Esophagus mucosa (tissue), 1 donor: ENCODE measurements around the gene PMAIP1. TPM values are rescaled to one million over a fixed set of nuclear protein-coding genes. Genes with fewer than 3 reads are reported as not detected.
"Not testable (repeated sequence)": the region's sequence is repeated elsewhere in the genome, so short reads cannot be mapped to it uniquely, and the experiment has no call there.

Experiments
- ATAC-seq: fragments of 200-7000 bp; cut with Tn5 transposase; one replicate; pipeline ENCODE4 v1.9.1; 2020
- total RNA-seq: library from RNA; stranded (reverse); gene quantifications from one replicate; pipeline ENCODE4 v1.2.4, GENCODE V29; 2023
- donor health status: DM: yes; HTN: yes; CAD: no.

The PMAIP1 gene
- total RNA-seq, result 11.6 TPM

DNA sequence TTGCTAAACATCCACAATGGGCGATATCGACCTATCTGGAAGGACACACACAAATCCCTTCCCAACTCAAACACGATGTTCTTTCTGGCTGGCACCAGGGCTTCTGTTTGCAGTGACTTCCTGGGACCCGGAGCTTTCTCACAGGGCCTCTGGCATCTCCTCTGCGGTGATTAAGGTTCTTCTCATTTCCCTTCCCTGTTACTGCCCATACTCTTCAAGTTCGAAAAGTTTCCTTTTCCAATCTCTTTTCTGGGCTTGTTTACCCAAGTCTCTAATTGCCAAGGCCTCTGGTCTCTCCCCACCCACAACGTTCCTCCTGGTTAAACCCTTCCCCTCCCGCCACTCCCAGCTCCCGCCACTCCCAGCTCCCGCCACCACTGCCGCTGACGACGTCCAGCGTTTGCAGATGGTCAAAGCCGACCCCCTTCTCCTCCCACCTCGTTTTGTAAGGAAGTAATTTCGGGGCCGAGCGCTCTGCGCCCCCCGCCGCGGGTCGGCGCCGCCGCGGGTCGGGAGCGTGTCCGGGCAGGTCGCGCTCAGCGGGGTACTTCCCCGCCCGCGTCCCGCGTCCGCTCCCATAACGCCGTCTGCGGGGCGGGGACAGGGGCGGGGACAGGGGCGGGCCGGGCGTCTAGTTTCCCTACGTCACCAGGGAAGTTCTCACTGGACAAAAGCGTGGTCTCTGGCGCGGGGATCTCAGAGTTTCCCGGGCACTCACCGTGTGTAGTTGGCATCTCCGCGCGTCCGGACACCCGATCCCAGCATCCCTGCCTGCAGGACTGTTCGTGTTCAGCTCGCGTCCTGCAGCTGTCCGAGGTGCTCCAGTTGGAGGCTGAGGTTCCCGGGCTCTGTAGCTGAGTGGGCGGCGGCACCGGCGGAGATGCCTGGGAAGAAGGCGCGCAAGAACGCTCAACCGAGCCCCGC is at the start of gene PMAIP1:
TSS of gene PMAIP1 (plus strand) at position 699 of the 924 bp plus-strand sequence. CDS start at position 881, 182 bp downstream.
- ATAC-seq, result peak; percentile 96

- no peak for ATAC-seq
These were observed 47.9 kb upstream of the PMAIP1 start for GRCh38 chr18:59851784-59852399.

DNA sequence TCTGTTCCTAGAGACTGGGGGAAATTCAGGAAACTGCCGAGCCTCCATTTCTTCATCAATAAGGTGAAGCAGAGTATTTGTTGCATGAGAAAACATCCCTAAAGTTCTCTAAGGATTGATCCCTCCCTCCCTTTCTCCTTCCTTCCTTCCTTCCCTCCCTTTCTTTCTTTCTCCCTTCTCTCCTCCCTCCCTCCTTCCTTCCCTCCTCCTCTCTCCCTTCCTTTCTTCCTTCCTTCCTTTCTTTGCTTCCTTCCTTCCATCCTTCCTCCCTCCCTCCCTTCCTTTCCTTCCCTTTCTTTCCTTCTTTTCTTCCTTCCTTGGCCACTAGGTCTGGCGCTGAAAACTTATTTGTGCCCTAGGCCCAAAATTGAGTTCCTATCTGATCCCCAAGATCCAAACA is 47.2 kb upstream of the PMAIP1 start:
- ATAC-seq, result no peak

DNA sequence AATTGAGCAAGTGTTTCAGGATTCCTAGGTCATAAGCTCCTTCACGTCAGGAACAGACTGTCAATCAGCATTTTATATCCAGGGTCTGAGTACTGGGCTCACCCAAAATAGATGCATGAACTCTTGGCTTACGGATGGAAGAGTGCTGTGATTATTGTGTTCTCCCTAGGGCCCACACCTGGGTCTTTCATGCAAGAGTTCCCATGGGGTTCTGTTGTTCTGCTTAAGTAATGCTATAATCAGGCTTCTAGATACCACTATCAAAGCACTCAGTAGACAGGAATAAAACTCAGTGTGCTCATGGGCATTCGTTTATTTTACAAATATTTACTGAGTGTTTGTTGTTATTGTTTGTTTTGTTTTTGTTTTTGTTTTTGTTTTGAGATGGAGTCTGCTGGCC is 46.4 kb upstream of the PMAIP1 start:
- ATAC-seq, result no peak

DNA sequence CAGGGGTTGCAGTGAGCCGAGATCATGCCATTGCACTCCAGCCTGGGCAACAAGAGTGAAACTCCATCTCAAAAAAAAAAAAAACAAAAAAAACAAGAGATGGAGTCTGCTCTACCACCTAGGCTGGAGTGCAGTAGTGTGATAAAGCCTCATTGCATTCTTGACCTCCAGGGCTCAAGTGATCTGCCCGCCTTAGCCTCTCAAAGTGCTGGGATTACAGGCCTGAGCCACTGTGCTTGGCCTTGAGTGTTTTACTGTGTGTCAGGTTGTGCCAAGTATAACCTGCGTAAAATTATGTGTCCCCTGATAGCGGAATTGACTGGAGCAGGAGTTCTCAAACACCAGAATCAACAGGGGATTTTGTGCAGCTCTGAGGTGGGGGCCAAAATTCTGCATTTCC is 45.8 kb upstream of the PMAIP1 start:
- not testable (repeated sequence) for ATAC-seq

GRCh38 chr18:59861009-59861408 is 38.8 kb upstream of the PMAIP1 start:
- ATAC-seq, result no peak

DNA sequence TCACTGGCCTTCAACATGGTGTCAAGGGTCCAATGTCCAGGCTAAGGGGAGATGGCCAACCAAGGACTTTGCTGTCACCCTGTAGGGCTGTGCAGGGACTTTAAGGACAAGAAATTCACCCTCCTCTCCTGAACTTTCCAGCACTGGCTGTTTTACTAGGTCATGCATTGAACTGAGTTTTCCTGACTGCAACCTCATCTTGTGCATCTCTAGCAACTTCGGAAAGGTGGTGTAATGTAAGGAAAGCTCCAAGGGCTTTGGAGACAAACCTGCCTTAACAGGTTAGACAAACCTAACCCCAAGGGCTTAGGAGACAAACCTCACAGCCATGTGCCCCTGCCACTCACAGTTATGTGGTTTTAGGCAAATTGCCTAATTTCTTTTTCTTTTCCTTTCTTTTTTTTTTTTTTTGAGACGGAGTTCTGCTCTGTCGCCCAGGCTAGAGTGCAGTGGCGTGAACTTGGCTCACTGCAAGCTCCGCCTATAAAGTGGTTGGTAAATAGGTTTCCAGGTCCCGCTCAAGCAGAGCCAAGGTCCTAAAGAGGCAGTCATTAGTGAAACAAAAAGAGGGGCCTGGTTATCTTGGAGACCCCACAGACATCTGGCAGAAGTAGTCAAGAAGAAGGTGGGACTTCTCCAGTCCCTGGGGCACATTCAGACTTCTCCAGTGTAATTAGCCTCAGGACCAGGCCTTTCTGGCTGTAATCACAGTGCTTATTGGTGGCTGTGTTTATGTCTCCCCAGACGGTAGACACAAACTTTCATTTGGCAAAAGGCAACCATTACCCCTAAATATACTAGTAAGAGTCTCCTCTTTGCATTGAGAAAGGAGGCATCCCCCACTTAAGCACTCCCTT is 37.6 kb upstream of the PMAIP1 start:
- ATAC-seq, result peak; percentile 96

- no peak for ATAC-seq
These were observed 34.4 kb upstream of the PMAIP1 start for GRCh38 chr18:59865241-59865986.

DNA sequence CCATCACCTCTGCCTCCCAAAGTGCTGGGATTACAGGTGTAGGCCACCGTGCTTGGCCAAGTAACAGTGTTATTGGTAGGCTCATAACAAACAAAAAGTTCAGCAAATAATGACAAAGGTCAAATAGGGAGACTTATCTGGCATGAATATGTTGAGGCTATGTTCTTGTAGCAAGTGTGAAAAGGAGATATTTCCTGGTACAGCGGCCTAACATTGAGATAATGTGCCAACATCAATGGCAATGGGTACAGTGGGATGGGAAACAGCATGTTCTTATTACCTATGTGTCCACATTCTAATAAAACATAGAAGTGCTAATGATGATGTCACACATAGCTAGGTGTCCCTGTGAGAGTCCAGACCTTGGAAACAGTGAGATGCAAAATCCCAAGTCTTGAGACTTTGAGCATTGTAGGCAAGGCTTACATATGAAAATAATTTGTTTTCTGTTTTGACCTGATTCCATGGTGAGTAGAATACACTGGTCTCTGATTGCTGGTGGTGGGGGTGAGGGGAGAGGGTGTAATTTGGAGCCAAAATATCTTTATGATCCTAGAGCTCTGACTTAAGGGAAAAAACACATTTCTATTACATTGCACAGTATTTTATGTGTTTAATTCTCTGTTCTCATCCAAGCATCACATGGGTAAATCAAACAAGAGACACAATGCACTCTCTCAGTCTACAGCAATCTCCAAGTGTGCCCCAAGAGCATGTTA is 33.1 kb upstream of the PMAIP1 start:
- no peak for ATAC-seq

- no peak for ATAC-seq
These were observed 32.3 kb upstream of the PMAIP1 start for GRCh38 chr18:59867337-59868104.

- no peak for ATAC-seq
These were observed 29.1 kb upstream of the PMAIP1 start for GRCh38 chr18:59870623-59871130.

GRCh38 chr18:59871711-59872362 is 28.0 kb upstream of the PMAIP1 start:
- no peak for ATAC-seq

DNA sequence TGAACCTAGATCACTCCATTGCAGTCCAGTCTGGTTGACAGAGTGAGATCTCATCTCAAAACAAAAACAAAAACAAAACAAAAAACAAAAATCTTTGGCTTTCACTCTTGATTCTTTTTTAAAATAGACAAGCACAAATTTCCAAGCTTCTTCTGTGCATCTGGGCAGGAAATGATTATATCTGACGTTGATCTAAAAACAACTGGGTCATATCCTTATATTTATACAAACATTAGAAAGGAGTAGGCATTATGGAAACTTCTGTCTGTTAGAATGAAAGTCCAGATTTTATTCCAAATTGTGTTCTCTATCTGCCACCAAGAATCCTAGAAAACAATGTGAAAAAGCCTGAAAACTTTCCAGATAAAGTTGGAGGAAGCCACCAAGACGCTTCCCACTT is 26.2 kb upstream of the PMAIP1 start:
- no peak for ATAC-seq

DNA sequence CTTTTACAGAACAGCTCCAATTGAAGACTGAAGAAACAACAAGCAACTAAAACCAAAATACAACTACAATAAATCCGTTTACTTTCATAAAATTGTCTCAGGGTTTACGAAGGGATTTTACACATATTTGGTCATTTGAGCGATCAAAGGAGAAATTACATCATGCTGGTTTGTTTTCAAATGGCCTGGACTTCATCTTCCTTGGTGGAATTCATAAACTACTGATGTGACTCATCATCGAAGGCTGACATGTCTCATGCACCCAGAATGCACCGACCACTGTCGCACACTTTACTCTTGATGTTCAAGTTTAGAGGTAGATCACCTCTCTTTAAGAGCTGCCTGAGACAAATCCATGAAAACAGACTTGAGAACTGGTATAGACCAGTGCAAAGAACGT is 25.6 kb upstream of the PMAIP1 start:
- no peak for ATAC-seq

- ATAC-seq, result no peak
These were observed 23.5 kb upstream of the PMAIP1 start for GRCh38 chr18:59876310-59876626.

DNA sequence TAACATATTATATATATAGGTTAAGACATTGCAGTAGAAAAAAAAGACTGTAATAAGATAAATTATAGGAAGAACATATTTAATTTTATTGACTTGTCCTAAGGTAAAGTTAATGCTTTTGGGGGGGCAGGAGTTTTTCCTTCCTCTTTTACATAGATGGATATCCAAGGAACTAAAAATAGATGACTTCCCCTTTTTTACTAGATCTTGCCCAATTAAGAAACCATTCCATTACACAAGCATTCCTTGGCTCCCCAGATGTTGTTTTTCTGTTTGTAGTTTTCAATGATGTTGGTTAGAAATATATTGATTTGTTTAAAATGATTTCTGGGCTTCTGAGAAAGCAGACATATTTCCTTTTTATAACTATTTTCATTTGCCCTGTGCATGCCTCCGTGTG is 22.4 kb upstream of the PMAIP1 start:
- no peak for ATAC-seq

- no peak for ATAC-seq
These were observed 21.2 kb upstream of the PMAIP1 start for GRCh38 chr18:59878644-59879043.

DNA sequence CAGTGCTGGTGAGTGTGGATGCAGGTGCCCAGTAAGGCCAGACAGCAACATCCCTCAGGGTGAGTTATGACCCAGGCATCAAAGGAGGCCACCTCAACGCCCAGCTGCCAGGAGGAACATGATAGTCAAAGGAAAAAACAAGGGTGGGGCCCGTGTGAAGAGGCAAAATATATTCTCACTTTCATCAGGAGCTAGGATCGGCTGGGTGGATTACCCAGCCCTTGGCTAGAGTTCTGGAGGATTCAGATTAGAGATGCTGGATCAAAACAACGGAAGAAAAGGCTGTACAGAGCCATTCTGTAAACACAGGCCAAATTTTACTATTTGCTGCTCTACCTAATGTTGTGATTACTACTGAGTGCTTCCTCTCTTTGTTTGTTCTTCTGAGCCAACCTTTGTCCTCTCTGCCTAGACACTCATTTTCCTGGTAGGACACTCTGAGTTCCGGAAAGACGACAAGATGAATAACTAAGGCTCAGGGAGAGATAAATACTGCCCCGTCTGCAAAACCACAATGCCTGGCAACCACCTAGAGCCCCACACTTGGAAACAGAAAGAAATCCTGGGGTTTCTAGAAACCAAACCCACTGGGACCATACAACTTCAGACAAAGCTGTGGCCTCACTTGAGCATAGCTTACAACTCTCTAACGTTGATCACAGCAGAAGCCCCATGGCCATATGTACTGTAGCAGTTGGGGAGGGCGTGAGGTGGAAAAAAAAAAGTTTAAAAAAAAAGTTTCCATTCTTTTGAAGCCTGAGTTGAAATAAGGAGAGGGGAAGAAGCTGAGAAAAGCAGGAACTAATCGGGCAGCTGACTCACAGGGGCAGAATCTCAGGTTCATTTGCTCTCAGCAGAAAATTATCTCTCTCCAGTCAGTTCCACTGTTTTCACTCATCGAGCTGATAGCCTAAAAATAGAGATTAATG is 17.8 kb upstream of the PMAIP1 start:
- ATAC-seq, result peak; percentile 75

DNA sequence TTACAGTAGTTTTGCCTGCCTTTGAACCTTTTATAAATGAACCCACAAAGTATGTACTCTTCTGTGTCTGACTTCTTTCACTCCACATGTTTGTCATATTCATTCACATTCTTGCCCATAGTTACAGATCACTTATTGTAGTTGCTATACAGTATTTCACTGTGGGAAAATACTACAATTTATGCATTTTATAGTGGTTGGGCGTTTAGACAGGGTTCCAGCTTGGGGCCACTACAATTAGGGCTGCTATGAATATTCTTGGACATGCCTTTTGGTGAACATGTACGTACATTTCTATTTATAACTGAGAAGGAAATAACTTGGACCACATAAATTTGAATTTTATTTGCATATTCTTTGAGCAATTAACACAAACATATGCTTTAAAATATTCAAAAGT is 15.4 kb upstream of the PMAIP1 start:
- ATAC-seq, result no peak
